ENCODE measurements around the gene SPOCD1. TPM values are rescaled to one million over a fixed set of nuclear protein-coding genes. Genes with fewer than 3 reads are reported as not detected.
A peak's percentile ranks its signal among the peaks of the same experiment; 100 is the strongest.

The SPOCD1 gene
- total and polyA plus RNA-seq, 12 donors: 0.09 to 2.4 (median 0.61) TPM

GRCh38 chr1:31814631-31815306 lies 1.1 kb downstream of the SPOCD1 start:
- Histone ChIP-seq H3K27ac (no peak overlapping the region), H3K4me1 (replicated peaks in 1 of 2) (no peaks in the 10 kb centered on the region), H3K9me3 (replicated peaks in 1 of 3) (no peaks in the 10 kb centered on the region), H3K27me3 (no peaks in the 10 kb centered on the region), H3K36me3 (replicated peaks in 1 of 2) (no peaks in the 10 kb centered on the region), H3K4me3 (no peak overlapping the region)
- TF ChIP-seq, protein P1, sequence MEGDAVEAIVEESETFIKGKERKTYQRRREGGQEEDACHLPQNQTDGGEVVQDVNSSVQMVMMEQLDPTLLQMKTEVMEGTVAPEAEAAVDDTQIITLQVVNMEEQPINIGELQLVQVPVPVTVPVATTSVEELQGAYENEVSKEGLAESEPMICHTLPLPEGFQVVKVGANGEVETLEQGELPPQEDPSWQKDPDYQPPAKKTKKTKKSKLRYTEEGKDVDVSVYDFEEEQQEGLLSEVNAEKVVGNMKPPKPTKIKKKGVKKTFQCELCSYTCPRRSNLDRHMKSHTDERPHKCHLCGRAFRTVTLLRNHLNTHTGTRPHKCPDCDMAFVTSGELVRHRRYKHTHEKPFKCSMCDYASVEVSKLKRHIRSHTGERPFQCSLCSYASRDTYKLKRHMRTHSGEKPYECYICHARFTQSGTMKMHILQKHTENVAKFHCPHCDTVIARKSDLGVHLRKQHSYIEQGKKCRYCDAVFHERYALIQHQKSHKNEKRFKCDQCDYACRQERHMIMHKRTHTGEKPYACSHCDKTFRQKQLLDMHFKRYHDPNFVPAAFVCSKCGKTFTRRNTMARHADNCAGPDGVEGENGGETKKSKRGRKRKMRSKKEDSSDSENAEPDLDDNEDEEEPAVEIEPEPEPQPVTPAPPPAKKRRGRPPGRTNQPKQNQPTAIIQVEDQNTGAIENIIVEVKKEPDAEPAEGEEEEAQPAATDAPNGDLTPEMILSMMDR (IDR thresholded peaks at IDR 0.05): no peak
- no peak for TF ChIP-seq POLR2A (IDR thresholded peaks at IDR 0.05)
- intact Hi-C loops (cut with DNase I): loop anchor here (10.0 kb wide), 1 partner anchor 150 kb away; no protein-coding TSS in a partner anchor
- 89 to 100% (median 95%) methylated on average over 2 to 10 of the region's 10 CpGs for WGBS, 4 donors
- DNase-seq: peak in 1 of 7 donors; percentile 36

DNA sequence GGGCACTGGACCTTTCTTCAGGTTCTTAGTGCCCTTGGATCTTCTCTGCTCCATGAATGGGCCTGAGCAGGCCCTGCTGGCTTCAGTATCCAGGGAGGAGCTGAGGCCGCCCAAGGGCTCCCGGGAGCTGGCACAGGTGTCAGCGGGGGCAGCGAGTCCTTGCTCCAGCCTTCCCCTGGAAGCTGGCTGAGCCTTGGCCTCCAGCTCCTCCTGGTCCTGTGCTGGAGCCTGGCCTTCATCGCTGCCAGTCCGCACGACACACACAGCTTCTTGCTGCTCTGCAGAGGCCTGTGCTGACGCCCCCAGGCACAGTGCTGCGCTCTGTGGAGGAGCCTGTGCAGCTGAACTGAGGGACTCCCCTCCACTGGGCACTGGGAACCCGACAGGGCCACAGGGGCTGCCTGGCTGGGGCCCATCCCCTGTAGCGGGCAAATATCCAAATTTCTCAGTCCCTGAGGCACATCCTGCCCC lies 1.7 kb downstream of the SPOCD1 start:
- Histone ChIP-seq H3K27ac (no peak overlapping the region), H3K4me1 (replicated peaks in 1 of 2) (no peaks in the 10 kb centered on the region), H3K4me3 (no peak overlapping the region), H3K27me3 (no peaks in the 10 kb centered on the region), H3K36me3 (replicated peaks in 1 of 2) (no peaks in the 10 kb centered on the region), H3K9me3 (replicated peaks in 1 of 3) (no peaks in the 10 kb centered on the region)
- DNase-seq: peak in 4 of 7 donors; percentile 20 to 48 (median 42)
- intact Hi-C loops (cut with DNase I): loop anchor here (10.0 kb wide), 1 partner anchor 151 kb away; no protein-coding TSS in a partner anchor
- WGBS, 4 donors: 69 to 100% (median 76%) methylated on average over 1 to 11 of the region's 11 CpGs; no CpG with 5 or more reads in 1 of the 4 donors
- TF ChIP-seq, protein P1 (IDR thresholded peaks at IDR 0.05): no peak
- TF ChIP-seq POLR2A (IDR thresholded peaks at IDR 0.05): no peak

- Histone ChIP-seq H3K27me3 (no peaks in the 10 kb centered on the region), H3K4me1 (replicated peaks in 1 of 2) (no peaks in the 10 kb centered on the region), H3K9me3 (replicated peaks in 1 of 3) (no peaks in the 10 kb centered on the region), H3K36me3 (replicated peaks in 1 of 2) (no peaks in the 10 kb centered on the region), H3K4me3 (no peak overlapping the region), H3K27ac (no peak overlapping the region)
- intact Hi-C loops (cut with DNase I): loop anchor here (10.0 kb wide), 1 partner anchor 153 kb away; no protein-coding TSS in a partner anchor
- WGBS, 4 donors: 68 to 79% (median 74%) methylated on average over 9 of the region's 9 CpGs
- peak in 1 of 7 donors; percentile 40 for DNase-seq
- TF ChIP-seq, protein P1 (IDR thresholded peaks at IDR 0.05): no peak
- TF ChIP-seq POLR2A (IDR thresholded peaks at IDR 0.05): no peak
Measured at GRCh38 chr1:31812158-31812829, 3.5 kb downstream of the SPOCD1 start.

GRCh38 chr1:31811605-31812004 lies 4.2 kb downstream of the SPOCD1 start:
- Histone ChIP-seq H3K27me3 (no peaks in the 10 kb centered on the region), H3K27ac (no peak overlapping the region), H3K36me3 (replicated peaks in 1 of 2) (no peaks in the 10 kb centered on the region), H3K4me1 (replicated peaks in 1 of 2) (no peaks in the 10 kb centered on the region), H3K9me3 (replicated peaks in 1 of 3) (no peaks in the 10 kb centered on the region), H3K4me3 (no peak overlapping the region)
- 45 to 63% (median 54%) methylated on average over 3 to 7 of the region's 7 CpGs for WGBS, 4 donors
- intact Hi-C loops (cut with DNase I): loop anchor here (10.0 kb wide), 1 partner anchor 153 kb away; no protein-coding TSS in a partner anchor
- TF ChIP-seq POLR2A (IDR thresholded peaks at IDR 0.05): no peak
- TF ChIP-seq, protein P1 (IDR thresholded peaks at IDR 0.05): no peak
- DNase-seq: peak in 1 of 7 donors; percentile 66

Measured in adrenal gland (tissue), 12 donors.